HG02885 (cell line): Measurements from ENCODE around the gene STXBP6.

Experiments
- ATAC-seq: cut with Tn5 transposase; IDR thresholded peaks from one replicate; pipeline ENCODE4 v1.9.1; 2021; ENCODE audit warnings: mild to moderate bottlenecking; ENCODE audit not compliant: unreplicated experiment, poor library complexity

The STXBP6 gene

GRCh38 chr14:25049568-25050268 lies at the start of gene STXBP6:
Gene STXBP6, minus strand, starts transcription at chr14:25050147. Its CDS starts 75,329 bp downstream, at chr14:24974818.
- peak; percentile 45 for ATAC-seq

- ATAC-seq = no peak
Observed at GRCh38 chr14:25097120-25097519, 47.2 kb upstream of the STXBP6 start.

GRCh38 chr14:25095736-25096437 lies 45.9 kb upstream of the STXBP6 start:
- ATAC-seq = no peak

- no peak for ATAC-seq
Observed at GRCh38 chr14:25094171-25094907, 44.4 kb upstream of the STXBP6 start.

- ATAC-seq = no peak
Observed at GRCh38 chr14:25092258-25092740, 42.4 kb upstream of the STXBP6 start.

- ATAC-seq = no peak
Observed at GRCh38 chr14:25090716-25091454, 40.9 kb upstream of the STXBP6 start.

GRCh38 chr14:25090256-25090655 lies 40.3 kb upstream of the STXBP6 start:
- no peak for ATAC-seq

GRCh38 chr14:25089496-25089895 lies 39.5 kb upstream of the STXBP6 start:
- no peak for ATAC-seq

- ATAC-seq = no peak
Observed at GRCh38 chr14:25086821-25087396, 37.0 kb upstream of the STXBP6 start.

- ATAC-seq = no peak
Observed at GRCh38 chr14:25086081-25086480, 36.1 kb upstream of the STXBP6 start.

- no peak for ATAC-seq
Observed at GRCh38 chr14:25080682-25081081, 30.7 kb upstream of the STXBP6 start.

- ATAC-seq = no peak
Observed at GRCh38 chr14:25079311-25079710, 29.4 kb upstream of the STXBP6 start.

GRCh38 chr14:25074099-25074685 lies 24.2 kb upstream of the STXBP6 start:
- ATAC-seq = no peak

- ATAC-seq = no peak
Observed at GRCh38 chr14:25069879-25070278, 19.9 kb upstream of the STXBP6 start.

GRCh38 chr14:25067600-25067999 lies 17.7 kb upstream of the STXBP6 start:
- ATAC-seq = no peak

GRCh38 chr14:25062022-25062321 lies 12.0 kb upstream of the STXBP6 start:
- no peak for ATAC-seq

- ATAC-seq = no peak
Observed at GRCh38 chr14:25056688-25057078, 6.7 kb upstream of the STXBP6 start.

GRCh38 chr14:25055992-25056687 lies 6.2 kb upstream of the STXBP6 start:
- no peak for ATAC-seq

GRCh38 chr14:25055005-25055404 lies 5.1 kb upstream of the STXBP6 start:
- ATAC-seq = no peak
